C4-2B (cell line): ENCODE measurements around the gene HTT.

Experiments
- ZFX ChIP-seq: fragments of 450-650 bp; IDR thresholded peaks from 2 replicates; pipeline ENCODE4 v1.6.1; 2017
- TF ChIP-seq, protein P1 (sequence below): fragments of 450-650 bp; conservative IDR thresholded peaks from 2 replicates; pipeline ENCODE4 v1.5.1; 2017; ENCODE audit warnings: mild to moderate bottlenecking

DNA sequence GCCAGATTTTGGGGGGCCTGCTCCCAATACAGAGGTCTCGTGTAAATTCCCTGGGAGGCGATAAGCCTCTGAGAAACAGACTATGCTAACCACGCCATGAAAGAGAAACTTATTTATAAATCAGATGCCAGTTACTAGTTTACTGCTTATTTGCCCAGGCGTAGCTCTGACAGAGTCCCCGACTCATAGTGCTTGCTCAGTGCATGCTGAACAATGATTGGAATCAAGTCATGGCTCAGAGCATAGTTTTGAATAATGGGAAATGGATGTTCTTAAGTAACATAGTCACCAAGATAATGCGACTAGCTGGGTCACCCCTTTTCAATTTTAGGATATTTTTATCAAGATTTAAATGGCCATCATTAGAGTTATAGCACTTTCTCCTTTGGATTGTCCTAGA is 39.9 kb downstream of the HTT start:
- TF ChIP-seq, protein P1, sequence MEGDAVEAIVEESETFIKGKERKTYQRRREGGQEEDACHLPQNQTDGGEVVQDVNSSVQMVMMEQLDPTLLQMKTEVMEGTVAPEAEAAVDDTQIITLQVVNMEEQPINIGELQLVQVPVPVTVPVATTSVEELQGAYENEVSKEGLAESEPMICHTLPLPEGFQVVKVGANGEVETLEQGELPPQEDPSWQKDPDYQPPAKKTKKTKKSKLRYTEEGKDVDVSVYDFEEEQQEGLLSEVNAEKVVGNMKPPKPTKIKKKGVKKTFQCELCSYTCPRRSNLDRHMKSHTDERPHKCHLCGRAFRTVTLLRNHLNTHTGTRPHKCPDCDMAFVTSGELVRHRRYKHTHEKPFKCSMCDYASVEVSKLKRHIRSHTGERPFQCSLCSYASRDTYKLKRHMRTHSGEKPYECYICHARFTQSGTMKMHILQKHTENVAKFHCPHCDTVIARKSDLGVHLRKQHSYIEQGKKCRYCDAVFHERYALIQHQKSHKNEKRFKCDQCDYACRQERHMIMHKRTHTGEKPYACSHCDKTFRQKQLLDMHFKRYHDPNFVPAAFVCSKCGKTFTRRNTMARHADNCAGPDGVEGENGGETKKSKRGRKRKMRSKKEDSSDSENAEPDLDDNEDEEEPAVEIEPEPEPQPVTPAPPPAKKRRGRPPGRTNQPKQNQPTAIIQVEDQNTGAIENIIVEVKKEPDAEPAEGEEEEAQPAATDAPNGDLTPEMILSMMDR, result no peak
- no peak for TF ChIP-seq ZFX
